Measurements from ENCODE around the gene ABHD6. TPM values are rescaled to one million over a fixed set of nuclear protein-coding genes. Genes with fewer than 3 reads are reported as not detected.

Gene ABHD6
- total RNA-seq, 1 experiment from 2014 or later, result 18.9 TPM

GRCh38 chr3:58329150-58329921, 91.7 kb downstream of the ABHD6 start:
- no peak for ATAC-seq

DNA sequence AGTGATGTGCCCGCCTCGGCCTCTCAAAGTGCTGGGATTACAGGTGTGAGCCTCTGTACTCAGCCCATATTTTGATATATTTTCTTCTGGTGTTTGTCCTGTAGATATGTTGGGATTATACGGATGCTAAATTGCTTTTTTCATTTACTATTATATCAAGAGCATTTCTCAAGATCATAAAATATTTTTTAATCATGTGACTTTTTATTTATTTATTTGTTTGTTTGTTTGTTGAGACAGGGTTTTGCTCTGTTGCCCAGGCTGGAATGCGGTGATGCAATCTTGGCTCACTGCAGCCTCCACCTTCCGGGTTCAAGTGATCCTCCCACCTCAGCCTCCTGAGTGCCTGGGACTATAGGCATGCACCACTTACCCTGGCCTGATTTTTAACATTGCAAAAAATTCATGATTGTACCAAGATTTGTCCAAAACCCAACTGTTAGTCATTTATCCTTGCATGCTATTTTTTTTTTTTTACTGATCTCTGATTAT, 92.4 kb downstream of the ABHD6 start:
- no peak for ATAC-seq
- Histone ChIP-seq H3K9me3 (ENCODE audit: control insufficient read depth, insufficient read depth, low read depth, low read length) (no peaks in the 10 kb centered on the region), H3K27ac (ENCODE audit: low read length) (no peak overlapping the region), H3K27me3 (ENCODE audit: control insufficient read depth, insufficient read depth, low read length) (no peaks in the 10 kb centered on the region), H3K4me3 (ENCODE audit: low read depth in 2 of 2, low read length in 2 of 2) (no peak overlapping the region), H3K36me3 (ENCODE audit: control insufficient read depth, insufficient read depth, low read length) (no peaks in the 10 kb centered on the region), H3K4me1 (ENCODE audit: control insufficient read depth, insufficient read depth, low read length) (peaks cover 8% of the 10 kb centered on the region)
- no peak for TF ChIP-seq CTCF (IDR thresholded peaks at IDR 0.05)
- TF ChIP-seq POLR2AphosphoS5 (IDR thresholded peaks at IDR 0.05; ENCODE audit: low read depth, low read length), result no peak
- TF ChIP-seq, protein P1, sequence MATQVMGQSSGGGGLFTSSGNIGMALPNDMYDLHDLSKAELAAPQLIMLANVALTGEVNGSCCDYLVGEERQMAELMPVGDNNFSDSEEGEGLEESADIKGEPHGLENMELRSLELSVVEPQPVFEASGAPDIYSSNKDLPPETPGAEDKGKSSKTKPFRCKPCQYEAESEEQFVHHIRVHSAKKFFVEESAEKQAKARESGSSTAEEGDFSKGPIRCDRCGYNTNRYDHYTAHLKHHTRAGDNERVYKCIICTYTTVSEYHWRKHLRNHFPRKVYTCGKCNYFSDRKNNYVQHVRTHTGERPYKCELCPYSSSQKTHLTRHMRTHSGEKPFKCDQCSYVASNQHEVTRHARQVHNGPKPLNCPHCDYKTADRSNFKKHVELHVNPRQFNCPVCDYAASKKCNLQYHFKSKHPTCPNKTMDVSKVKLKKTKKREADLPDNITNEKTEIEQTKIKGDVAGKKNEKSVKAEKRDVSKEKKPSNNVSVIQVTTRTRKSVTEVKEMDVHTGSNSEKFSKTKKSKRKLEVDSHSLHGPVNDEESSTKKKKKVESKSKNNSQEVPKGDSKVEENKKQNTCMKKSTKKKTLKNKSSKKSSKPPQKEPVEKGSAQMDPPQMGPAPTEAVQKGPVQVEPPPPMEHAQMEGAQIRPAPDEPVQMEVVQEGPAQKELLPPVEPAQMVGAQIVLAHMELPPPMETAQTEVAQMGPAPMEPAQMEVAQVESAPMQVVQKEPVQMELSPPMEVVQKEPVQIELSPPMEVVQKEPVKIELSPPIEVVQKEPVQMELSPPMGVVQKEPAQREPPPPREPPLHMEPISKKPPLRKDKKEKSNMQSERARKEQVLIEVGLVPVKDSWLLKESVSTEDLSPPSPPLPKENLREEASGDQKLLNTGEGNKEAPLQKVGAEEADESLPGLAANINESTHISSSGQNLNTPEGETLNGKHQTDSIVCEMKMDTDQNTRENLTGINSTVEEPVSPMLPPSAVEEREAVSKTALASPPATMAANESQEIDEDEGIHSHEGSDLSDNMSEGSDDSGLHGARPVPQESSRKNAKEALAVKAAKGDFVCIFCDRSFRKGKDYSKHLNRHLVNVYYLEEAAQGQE (IDR thresholded peaks at IDR 0.05; ENCODE audit: insufficient read depth in 1 of 2, low read depth in 2 of 2, low read length in 1 of 2), result no peak
- no peak for TF ChIP-seq TCF7L2 (IDR thresholded peaks at IDR 0.05; ENCODE audit: low read depth, low read length)
- TF ChIP-seq SIN3A (IDR thresholded peaks at IDR 0.05; ENCODE audit: borderline replicate concordance, insufficient read depth, low read depth, low read length), result no peak
- BruUV-seq (replicated peaks), result no TSS peak
- ChIA-PET CTCF (no interaction called here), POLR2A (no interaction called here)
- intact Hi-C loops (cut with micrococcal nuclease; ENCODE audit: unreplicated experiment), result no loop called here
- in situ Hi-C loops (cut with HindIII; ENCODE audit: low pct_unique_long_range_greater_than_20kb, low sequenced_read_pairs), result no loop called here
- no peak for DNase-seq (ENCODE audit: low read depth, low spot score)

More at GRCh38 chr3:58329150-58329921, 91.7 kb downstream of the ABHD6 start:
- Histone ChIP-seq H3K9me3 (ENCODE audit: control insufficient read depth, insufficient read depth, low read depth, low read length) (no peaks in the 10 kb centered on the region), H3K4me1 (ENCODE audit: control insufficient read depth, insufficient read depth, low read length) (peaks cover 4% of the 10 kb centered on the region; the same call in 1 of the 2 replicates), H3K4me3 (ENCODE audit: low read depth in 2 of 2, low read length in 2 of 2) (no peak overlapping the region), H3K36me3 (ENCODE audit: control insufficient read depth, insufficient read depth, low read length) (no peaks in the 10 kb centered on the region), H3K27ac (ENCODE audit: low read length) (no peak overlapping the region), H3K27me3 (ENCODE audit: control insufficient read depth, insufficient read depth, low read length) (no peaks in the 10 kb centered on the region)
- in situ Hi-C loops (cut with HindIII; ENCODE audit: low pct_unique_long_range_greater_than_20kb, low sequenced_read_pairs), result no loop called here
- no TSS peak for BruUV-seq (replicated peaks)
- POLR2A ChIA-PET, result interaction anchor here (0.5 kb wide), 1 partner anchor 33 kb away, joined by 3 read pairs; no protein-coding TSS in a partner anchor
- intact Hi-C loops (cut with micrococcal nuclease; ENCODE audit: unreplicated experiment), result no loop called here
- DNase-seq (ENCODE audit: low read depth, low spot score), result no peak
- CTCF ChIA-PET, result no interaction called here
- no peak for TF ChIP-seq POLR2AphosphoS5 (IDR thresholded peaks at IDR 0.05; ENCODE audit: low read depth, low read length)
- TF ChIP-seq TCF7L2 (IDR thresholded peaks at IDR 0.05; ENCODE audit: low read depth, low read length), result no peak
- no peak for TF ChIP-seq CTCF (IDR thresholded peaks at IDR 0.05)
- TF ChIP-seq SIN3A (IDR thresholded peaks at IDR 0.05; ENCODE audit: borderline replicate concordance, insufficient read depth, low read depth, low read length), result no peak
- TF ChIP-seq, protein P1 (IDR thresholded peaks at IDR 0.05; ENCODE audit: insufficient read depth in 1 of 2, low read depth in 2 of 2, low read length in 1 of 2), result no peak

All from Panc1 (cell line).